ENCODE results near the gene AQP1. TPM values are rescaled to one million over a fixed set of nuclear protein-coding genes. Genes with fewer than 3 reads are reported as not detected.

Gene AQP1
- total and polyA plus RNA-seq, 3 donors from 2014 or later = 15.2 to 55.8 (median 28.1) TPM

DNA sequence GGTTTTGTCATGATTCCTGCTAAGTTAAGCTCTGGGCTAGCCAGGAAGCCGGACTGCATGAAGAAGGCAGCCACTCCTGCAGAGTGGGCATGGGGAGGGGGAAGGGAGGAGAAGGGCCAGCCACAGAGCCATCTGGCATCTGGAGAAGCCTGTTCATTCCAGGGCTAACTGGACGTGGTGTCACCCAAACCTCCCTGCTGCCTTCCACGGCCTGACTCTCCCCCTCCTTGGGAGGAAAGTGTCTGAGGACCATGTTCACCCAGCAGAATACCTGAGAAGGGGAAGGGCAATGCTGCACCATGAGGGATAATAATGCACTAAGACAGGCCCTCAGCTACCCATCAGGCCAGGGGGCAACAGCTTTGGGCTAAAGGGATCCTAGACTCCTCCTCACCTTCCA lies 15.4 kb downstream of the AQP1 start:
- no peaks in the 10 kb centered on the region for H3K36me3 ChIP-seq (ENCODE audit: low read depth, missing control alignments)
- H3K4me1 ChIP-seq = no peaks in the 10 kb centered on the region
- no peak for TF ChIP-seq CTCF (IDR thresholded peaks at IDR 0.05)
- no peak for TF ChIP-seq POLR2A (IDR thresholded peaks at IDR 0.05)
- peak; percentile 2 for DNase-seq
- intact Hi-C loops (cut with DNase I; ENCODE audit: low total_unique reads) = no loop called here
- H3K4me3 ChIP-seq = no peak overlapping the region
- H3K9me3 ChIP-seq = no peaks in the 10 kb centered on the region
- H3K27me3 ChIP-seq = no peaks in the 10 kb centered on the region
- no peak overlapping the region for H3K27ac ChIP-seq
- WGBS, 2 donors = 98 to 100% methylated on average over 2 to 3 of the region's 3 CpGs

- WGBS, 2 donors = 82 to 94% methylated on average over 2 to 3 of the region's 3 CpGs
- Histone ChIP-seq H3K27me3 (no peaks in the 10 kb centered on the region), H3K4me1 (no peaks in the 10 kb centered on the region), H3K27ac (no peak overlapping the region), H3K36me3 (ENCODE audit: low read depth, missing control alignments) (no peaks in the 10 kb centered on the region), H3K4me3 (no peak overlapping the region), H3K9me3 (no peaks in the 10 kb centered on the region)
- intact Hi-C loops (cut with DNase I; ENCODE audit: low total_unique reads) = no loop called here
- no peak for TF ChIP-seq CTCF (IDR thresholded peaks at IDR 0.05)
- no peak for TF ChIP-seq POLR2A (IDR thresholded peaks at IDR 0.05)
- DNase-seq = no peak
Observed at GRCh38 chr7:30927559-30927958, 15.9 kb downstream of the AQP1 start.

- DNase-seq = peak; percentile 11
- no peaks in the 10 kb centered on the region for H3K36me3 ChIP-seq (ENCODE audit: low read depth, missing control alignments)
- 93 to 95% methylated on average over 8 to 13 of the region's 13 CpGs for WGBS, 2 donors
- H3K4me1 ChIP-seq = no peaks in the 10 kb centered on the region
- TF ChIP-seq POLR2A (IDR thresholded peaks at IDR 0.05) (no peak), CTCF (IDR thresholded peaks at IDR 0.05) (no peak)
- no peak overlapping the region for H3K27ac ChIP-seq
- H3K4me3 ChIP-seq = no peak overlapping the region
- no peaks in the 10 kb centered on the region for H3K27me3 ChIP-seq
- intact Hi-C loops (cut with DNase I; ENCODE audit: low total_unique reads) = no loop called here
- H3K9me3 ChIP-seq = no peaks in the 10 kb centered on the region
Observed at GRCh38 chr7:30928254-30928872, 16.7 kb downstream of the AQP1 start.

DNA sequence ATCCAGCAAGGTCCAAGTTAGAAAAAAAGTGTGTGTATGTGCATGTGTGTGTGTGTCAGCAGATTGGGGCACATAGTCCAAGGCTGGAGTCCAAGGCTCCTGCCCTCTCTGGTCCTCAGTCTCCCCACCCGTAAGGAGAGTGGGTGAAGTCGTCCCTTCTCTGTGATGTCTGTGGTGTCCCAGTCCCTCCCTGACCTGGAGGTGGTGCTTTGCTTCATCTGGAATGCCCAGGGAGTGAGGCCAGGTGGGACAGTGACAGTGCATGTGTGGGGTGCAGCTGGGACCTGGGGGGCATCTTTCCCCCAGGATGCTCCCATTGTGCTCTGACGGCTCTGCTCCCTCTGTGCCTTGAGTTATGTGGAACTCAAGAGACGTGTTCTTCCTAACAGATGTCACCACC lies 18.0 kb downstream of the AQP1 start:
- 95 to 100% methylated on average over 3 to 4 of the region's 4 CpGs for WGBS, 2 donors
- no peaks in the 10 kb centered on the region for H3K9me3 ChIP-seq
- H3K4me1 ChIP-seq = no peaks in the 10 kb centered on the region
- TF ChIP-seq POLR2A (IDR thresholded peaks at IDR 0.05) (no peak), CTCF (IDR thresholded peaks at IDR 0.05) (no peak)
- intact Hi-C loops (cut with DNase I; ENCODE audit: low total_unique reads) = no loop called here
- peak; percentile 1 for DNase-seq
- no peaks in the 10 kb centered on the region for H3K27me3 ChIP-seq
- no peaks in the 10 kb centered on the region for H3K36me3 ChIP-seq (ENCODE audit: low read depth, missing control alignments)
- no peak overlapping the region for H3K27ac ChIP-seq
- no peak overlapping the region for H3K4me3 ChIP-seq

DNA sequence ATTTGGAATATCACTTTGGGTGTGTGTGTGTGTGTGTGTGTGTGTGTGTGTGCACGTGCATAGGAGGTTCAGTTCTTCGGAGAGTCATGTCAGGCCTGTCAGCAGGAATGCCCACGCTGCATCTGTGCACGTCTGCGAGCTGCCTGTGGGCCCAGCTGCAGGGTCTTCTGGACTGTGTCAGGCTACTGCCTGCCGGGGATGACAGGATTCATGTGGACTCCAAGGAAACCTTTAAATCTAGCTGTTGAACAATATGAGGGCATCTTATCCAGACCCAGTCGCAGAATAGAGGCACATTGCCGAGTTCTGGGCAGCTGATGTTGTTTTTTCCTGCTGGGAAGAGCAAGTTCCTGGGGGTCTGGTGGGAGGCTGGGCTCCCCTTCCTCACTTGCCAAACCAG lies 19.0 kb downstream of the AQP1 start:
- no peaks in the 10 kb centered on the region for H3K36me3 ChIP-seq (ENCODE audit: low read depth, missing control alignments)
- 72% methylated on average over 6 to 8 of the region's 8 CpGs for WGBS, 2 donors
- intact Hi-C loops (cut with DNase I; ENCODE audit: low total_unique reads) = no loop called here
- no peak overlapping the region for H3K27ac ChIP-seq
- DNase-seq = peak; percentile 4
- no peaks in the 10 kb centered on the region for H3K27me3 ChIP-seq
- H3K4me3 ChIP-seq = no peak overlapping the region
- no peak for TF ChIP-seq POLR2A (IDR thresholded peaks at IDR 0.05)
- no peak for TF ChIP-seq CTCF (IDR thresholded peaks at IDR 0.05)
- H3K4me1 ChIP-seq = no peaks in the 10 kb centered on the region
- no peaks in the 10 kb centered on the region for H3K9me3 ChIP-seq

Measured in testis (tissue), 3 donors.